ENCODE results near the gene TMEM92.

- TF ChIP-seq, protein P1, sequence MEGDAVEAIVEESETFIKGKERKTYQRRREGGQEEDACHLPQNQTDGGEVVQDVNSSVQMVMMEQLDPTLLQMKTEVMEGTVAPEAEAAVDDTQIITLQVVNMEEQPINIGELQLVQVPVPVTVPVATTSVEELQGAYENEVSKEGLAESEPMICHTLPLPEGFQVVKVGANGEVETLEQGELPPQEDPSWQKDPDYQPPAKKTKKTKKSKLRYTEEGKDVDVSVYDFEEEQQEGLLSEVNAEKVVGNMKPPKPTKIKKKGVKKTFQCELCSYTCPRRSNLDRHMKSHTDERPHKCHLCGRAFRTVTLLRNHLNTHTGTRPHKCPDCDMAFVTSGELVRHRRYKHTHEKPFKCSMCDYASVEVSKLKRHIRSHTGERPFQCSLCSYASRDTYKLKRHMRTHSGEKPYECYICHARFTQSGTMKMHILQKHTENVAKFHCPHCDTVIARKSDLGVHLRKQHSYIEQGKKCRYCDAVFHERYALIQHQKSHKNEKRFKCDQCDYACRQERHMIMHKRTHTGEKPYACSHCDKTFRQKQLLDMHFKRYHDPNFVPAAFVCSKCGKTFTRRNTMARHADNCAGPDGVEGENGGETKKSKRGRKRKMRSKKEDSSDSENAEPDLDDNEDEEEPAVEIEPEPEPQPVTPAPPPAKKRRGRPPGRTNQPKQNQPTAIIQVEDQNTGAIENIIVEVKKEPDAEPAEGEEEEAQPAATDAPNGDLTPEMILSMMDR (IDR thresholded peaks at IDR 0.05): no peak
- TF ChIP-seq EP300 (IDR thresholded peaks at IDR 0.05): no peak
- no peak for TF ChIP-seq POLR2A (IDR thresholded peaks at IDR 0.05)
Measured at GRCh38 chr17:50295021-50295420, 20.8 kb downstream of the TMEM92 start.
